HepG2 (cell line): ENCODE measurements around the gene WDR31.

Experiments used
- DZIP1 ChIP-seq: sonication (generic); formaldehyde crosslinking; IDR thresholded peaks from 2 replicates; pipeline ENCODE4 v1.5.0; 2020; ENCODE audit warnings: mild to moderate bottlenecking, missing genetic modification reagents
- ELF3 ChIP-seq: IDR thresholded peaks from 2 replicates; pipeline ENCODE4 v1.6.1; 2016; ENCODE audit warnings: missing genetic modification reagents, missing compliant biosample characterization
- SMAD3 ChIP-seq: sonication (generic); formaldehyde crosslinking; IDR thresholded peaks from 2 replicates; pipeline ENCODE4 v1.4.0; 2020; ENCODE audit warnings: missing genetic modification reagents
- THAP7 ChIP-seq: sonication (generic); formaldehyde crosslinking; IDR thresholded peaks from 2 replicates; pipeline ENCODE4 v1.8.1; 2023; ENCODE audit warnings: mild to moderate bottlenecking, missing genetic modification reagents

- no peak for TF ChIP-seq ELF3
- TF ChIP-seq SMAD3 (CRISPR knock-in tag), result no peak
- TF ChIP-seq THAP7 (CRISPR knock-in tag), result no peak
- no peak for TF ChIP-seq DZIP1 (CRISPR knock-in tag)
Observed at GRCh38 chr9:113315231-113315630, 24.8 kb downstream of the WDR31 start.
